T47D (cell line): ENCODE results near the gene FAM13A.
A peak's percentile ranks its signal among the peaks of the same experiment; 100 is the strongest.
"Not testable (repeated sequence)": the region's sequence is repeated elsewhere in the genome, so short reads cannot be mapped to it uniquely, and the experiment has no call there.

Experiments used
- DNase-seq, 2 experiments: peaks; one replicate each; pipeline versions ENCODE4 v3.0.0 to v3.0.0-alpha.2; 2011 to 2012; ENCODE audit warnings: low read depth in 1 of 2, low spot score in 1 of 2
- JUND ChIP-seq: IDR thresholded peaks from 2 replicates; pipeline ENCODE4 v1.6.1; 2012; ENCODE audit warnings: low read depth
- in situ Hi-C: cut with HindIII; loops from 2 replicates; pipeline ENCODE4 v1.10.0; 2016; ENCODE audit warnings: low sequenced_read_pairs, low pct_unique_long_range_greater_than_20kb

The FAM13A gene

GRCh38 chr4:89024051-89024675 lies 32.8 kb downstream of the FAM13A start:
- peak; percentile 26 to 79 for DNase-seq
- in situ Hi-C loops = no loop called here
- no peak for TF ChIP-seq JUND

- TF ChIP-seq JUND = no peak
- in situ Hi-C loops = no loop called here
- no peak for DNase-seq
Measured at GRCh38 chr4:89023140-89023539, 33.8 kb downstream of the FAM13A start.

GRCh38 chr4:89022426-89023128 lies 34.4 kb downstream of the FAM13A start:
- DNase-seq = no peak
- TF ChIP-seq JUND = no peak
- in situ Hi-C loops = no loop called here

- in situ Hi-C loops = no loop called here
- no peak for TF ChIP-seq JUND
- no peak for DNase-seq
Measured at GRCh38 chr4:89021684-89022083, 35.3 kb downstream of the FAM13A start.

GRCh38 chr4:89021062-89021461 lies 35.9 kb downstream of the FAM13A start:
- no peak for DNase-seq
- in situ Hi-C loops = no loop called here
- TF ChIP-seq JUND = no peak

GRCh38 chr4:89014897-89015296 lies 42.1 kb downstream of the FAM13A start:
- in situ Hi-C loops, DNase-seq: not testable (repeated sequence)

GRCh38 chr4:89009761-89010369 lies 47.1 kb downstream of the FAM13A start:
- in situ Hi-C loops = no loop called here
- no peak for TF ChIP-seq JUND
- DNase-seq = no peak

- in situ Hi-C loops = no loop called here
- DNase-seq = no peak
- no peak for TF ChIP-seq JUND
Measured at GRCh38 chr4:89009115-89009514, 47.9 kb downstream of the FAM13A start.

GRCh38 chr4:89008166-89008565 lies 48.8 kb downstream of the FAM13A start:
- DNase-seq = no peak
- no peak for TF ChIP-seq JUND
- in situ Hi-C loops = no loop called here

- no peak for DNase-seq
- no peak for TF ChIP-seq JUND
- in situ Hi-C loops = no loop called here
Measured at GRCh38 chr4:89007338-89007939, 49.5 kb downstream of the FAM13A start.

- no peak for TF ChIP-seq JUND
- DNase-seq = no peak
- in situ Hi-C loops = no loop called here
Measured at GRCh38 chr4:89006307-89006706, 50.7 kb downstream of the FAM13A start.

GRCh38 chr4:89005066-89005465 lies 51.9 kb downstream of the FAM13A start:
- DNase-seq, in situ Hi-C loops: not testable (repeated sequence)
